ENCODE data around the gene PSAPL1. TPM values are rescaled to one million over a fixed set of nuclear protein-coding genes. Genes with fewer than 3 reads are reported as not detected.

Gene PSAPL1
- total and polyA plus RNA-seq, 4 donors: not detected

GRCh38 chr4:7411896-7412553 is 22.7 kb downstream of the PSAPL1 start:
- no peak overlapping the region for H3K4me3 ChIP-seq (ENCODE audit: low read depth in 1 of 3, low read length in 3 of 3)
- peaks cover 0 to 6% (median 2%) of the 10 kb centered on the region in 4 donors for H3K9me3 ChIP-seq (ENCODE audit: control insufficient read depth in 4 of 4, low read length in 3 of 4)
- TF ChIP-seq, protein P1, sequence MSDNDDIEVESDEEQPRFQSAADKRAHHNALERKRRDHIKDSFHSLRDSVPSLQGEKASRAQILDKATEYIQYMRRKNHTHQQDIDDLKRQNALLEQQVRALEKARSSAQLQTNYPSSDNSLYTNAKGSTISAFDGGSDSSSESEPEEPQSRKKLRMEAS (IDR thresholded peaks at IDR 0.05): no peak
- TF ChIP-seq, protein P2, sequence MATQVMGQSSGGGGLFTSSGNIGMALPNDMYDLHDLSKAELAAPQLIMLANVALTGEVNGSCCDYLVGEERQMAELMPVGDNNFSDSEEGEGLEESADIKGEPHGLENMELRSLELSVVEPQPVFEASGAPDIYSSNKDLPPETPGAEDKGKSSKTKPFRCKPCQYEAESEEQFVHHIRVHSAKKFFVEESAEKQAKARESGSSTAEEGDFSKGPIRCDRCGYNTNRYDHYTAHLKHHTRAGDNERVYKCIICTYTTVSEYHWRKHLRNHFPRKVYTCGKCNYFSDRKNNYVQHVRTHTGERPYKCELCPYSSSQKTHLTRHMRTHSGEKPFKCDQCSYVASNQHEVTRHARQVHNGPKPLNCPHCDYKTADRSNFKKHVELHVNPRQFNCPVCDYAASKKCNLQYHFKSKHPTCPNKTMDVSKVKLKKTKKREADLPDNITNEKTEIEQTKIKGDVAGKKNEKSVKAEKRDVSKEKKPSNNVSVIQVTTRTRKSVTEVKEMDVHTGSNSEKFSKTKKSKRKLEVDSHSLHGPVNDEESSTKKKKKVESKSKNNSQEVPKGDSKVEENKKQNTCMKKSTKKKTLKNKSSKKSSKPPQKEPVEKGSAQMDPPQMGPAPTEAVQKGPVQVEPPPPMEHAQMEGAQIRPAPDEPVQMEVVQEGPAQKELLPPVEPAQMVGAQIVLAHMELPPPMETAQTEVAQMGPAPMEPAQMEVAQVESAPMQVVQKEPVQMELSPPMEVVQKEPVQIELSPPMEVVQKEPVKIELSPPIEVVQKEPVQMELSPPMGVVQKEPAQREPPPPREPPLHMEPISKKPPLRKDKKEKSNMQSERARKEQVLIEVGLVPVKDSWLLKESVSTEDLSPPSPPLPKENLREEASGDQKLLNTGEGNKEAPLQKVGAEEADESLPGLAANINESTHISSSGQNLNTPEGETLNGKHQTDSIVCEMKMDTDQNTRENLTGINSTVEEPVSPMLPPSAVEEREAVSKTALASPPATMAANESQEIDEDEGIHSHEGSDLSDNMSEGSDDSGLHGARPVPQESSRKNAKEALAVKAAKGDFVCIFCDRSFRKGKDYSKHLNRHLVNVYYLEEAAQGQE (IDR thresholded peaks at IDR 0.05): no peak
- no peak for TF ChIP-seq JUND (IDR thresholded peaks at IDR 0.05)
- TF ChIP-seq EGR1 (IDR thresholded peaks at IDR 0.05; ENCODE audit: low read depth in 2 of 2): no peak
- TF ChIP-seq, protein P3, sequence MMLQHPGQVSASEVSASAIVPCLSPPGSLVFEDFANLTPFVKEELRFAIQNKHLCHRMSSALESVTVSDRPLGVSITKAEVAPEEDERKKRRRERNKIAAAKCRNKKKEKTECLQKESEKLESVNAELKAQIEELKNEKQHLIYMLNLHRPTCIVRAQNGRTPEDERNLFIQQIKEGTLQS (IDR thresholded peaks at IDR 0.05): no peak
- no peak for TF ChIP-seq FOXA2 (IDR thresholded peaks at IDR 0.05)
- no peak for TF ChIP-seq HNF4A (conservative IDR thresholded peaks at IDR 0.05)
- TF ChIP-seq NR2F2 (IDR thresholded peaks at IDR 0.05): no peak
- no peaks in the 10 kb centered on the region for H3K27me3 ChIP-seq (ENCODE audit: control insufficient read depth in 4 of 4, insufficient read depth in 4 of 4, low read length in 3 of 4)
- H3K27ac ChIP-seq (ENCODE audit: low read depth in 1 of 2, low read length in 2 of 2): no peak overlapping the region
- no peaks in the 10 kb centered on the region for H3K4me1 ChIP-seq (ENCODE audit: control insufficient read depth in 4 of 4, insufficient read depth in 4 of 4, low read length in 3 of 4)
- 78% methylated on average over 12 of the region's 12 CpGs for WGBS
- no peak overlapping the region for H3K9ac ChIP-seq (ENCODE audit: low read depth in 1 of 2, low read length in 2 of 2)
- no peaks in the 10 kb centered on the region for H3K36me3 ChIP-seq (ENCODE audit: control insufficient read depth in 4 of 4, insufficient read depth in 3 of 4, low read depth in 1 of 4, low read length in 3 of 4)
- no peak for DNase-seq (ENCODE audit: low spot score)

DNA sequence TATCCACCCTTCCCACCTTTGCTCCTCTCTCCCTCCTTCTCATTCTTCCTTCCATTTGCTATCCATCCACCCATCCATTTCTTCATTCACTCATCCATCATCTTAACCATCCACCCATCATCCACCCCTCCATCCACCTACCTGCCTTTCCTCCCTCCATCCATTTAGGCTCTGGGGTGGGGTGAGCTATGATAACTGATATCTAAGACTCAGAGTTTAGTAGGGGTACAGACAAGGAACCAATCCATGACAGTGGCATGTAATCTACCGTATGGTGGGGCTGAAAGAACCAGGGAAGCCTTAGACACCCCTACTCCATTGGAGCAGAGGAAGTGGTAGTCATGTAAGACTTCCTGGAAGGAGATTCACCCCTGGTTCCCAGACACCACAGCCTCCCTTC is 23.2 kb downstream of the PSAPL1 start:
- 88% methylated on average over 1 of the region's 1 CpG for WGBS
- peaks cover 0 to 6% (median 2%) of the 10 kb centered on the region in 4 donors for H3K9me3 ChIP-seq (ENCODE audit: control insufficient read depth in 4 of 4, low read length in 3 of 4)
- no peaks in the 10 kb centered on the region for H3K4me1 ChIP-seq (ENCODE audit: control insufficient read depth in 4 of 4, insufficient read depth in 4 of 4, low read length in 3 of 4)
- TF ChIP-seq, protein P1 (IDR thresholded peaks at IDR 0.05): no peak
- no peak for TF ChIP-seq YY1 (IDR thresholded peaks at IDR 0.05)
- no peak for TF ChIP-seq HNF4G (IDR thresholded peaks at IDR 0.05)
- no peak for TF ChIP-seq JUND (IDR thresholded peaks at IDR 0.05)
- no peak overlapping the region for H3K9ac ChIP-seq (ENCODE audit: low read depth in 1 of 2, low read length in 2 of 2)
- H3K4me3 ChIP-seq (ENCODE audit: low read depth in 1 of 3, low read length in 3 of 3): no peak overlapping the region
- DNase-seq (ENCODE audit: low spot score): no peak
- H3K27me3 ChIP-seq (ENCODE audit: control insufficient read depth in 4 of 4, insufficient read depth in 4 of 4, low read length in 3 of 4): no peaks in the 10 kb centered on the region
- no peaks in the 10 kb centered on the region for H3K36me3 ChIP-seq (ENCODE audit: control insufficient read depth in 4 of 4, insufficient read depth in 3 of 4, low read depth in 1 of 4, low read length in 3 of 4)
- H3K27ac ChIP-seq (ENCODE audit: low read depth in 1 of 2, low read length in 2 of 2): no peak overlapping the region

DNA sequence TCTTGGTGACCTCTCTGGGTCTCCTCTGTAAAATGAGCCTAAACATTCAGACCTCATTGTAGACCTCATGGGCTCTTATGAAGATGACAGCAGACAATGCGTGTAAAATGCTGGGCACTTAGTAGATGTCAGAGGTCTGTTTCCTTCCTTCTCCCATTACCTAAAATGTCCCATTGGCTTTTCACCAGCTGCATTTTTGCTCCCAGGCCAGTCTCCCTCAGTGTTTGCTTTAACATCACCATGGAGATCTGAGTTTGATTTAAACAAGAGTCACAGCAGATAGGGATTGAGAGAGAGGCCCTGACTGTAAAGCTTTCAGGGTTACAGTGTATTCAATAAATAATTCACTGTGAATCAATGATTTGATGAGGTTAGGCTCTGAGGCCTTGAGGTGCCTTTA is 24.3 kb downstream of the PSAPL1 start:
- DNase-seq (ENCODE audit: low spot score): no peak
- no peak overlapping the region for H3K27ac ChIP-seq (ENCODE audit: low read depth in 1 of 2, low read length in 2 of 2)

More for the DNA sequence above, 24.3 kb downstream of the PSAPL1 start:
- TF ChIP-seq, protein P3 (IDR thresholded peaks at IDR 0.05): no peak
- TF ChIP-seq, protein P1 (IDR thresholded peaks at IDR 0.05): no peak
- TF ChIP-seq RAD21 (IDR thresholded peaks at IDR 0.05) (no peak), EGR1 (IDR thresholded peaks at IDR 0.05; ENCODE audit: low read depth in 2 of 2) (no peak)
- H3K27me3 ChIP-seq (ENCODE audit: control insufficient read depth in 4 of 4, insufficient read depth in 4 of 4, low read length in 3 of 4): no peaks in the 10 kb centered on the region
- H3K4me3 ChIP-seq (ENCODE audit: low read depth in 1 of 3, low read length in 3 of 3): no peak overlapping the region
- WGBS: 92% methylated on average over 1 of the region's 1 CpG
- H3K4me1 ChIP-seq (ENCODE audit: control insufficient read depth in 4 of 4, insufficient read depth in 4 of 4, low read length in 3 of 4): no peaks in the 10 kb centered on the region
- H3K36me3 ChIP-seq (ENCODE audit: control insufficient read depth in 4 of 4, insufficient read depth in 3 of 4, low read depth in 1 of 4, low read length in 3 of 4): no peaks in the 10 kb centered on the region
- peaks cover 0 to 6% (median 2%) of the 10 kb centered on the region in 4 donors for H3K9me3 ChIP-seq (ENCODE audit: control insufficient read depth in 4 of 4, low read length in 3 of 4)
- no peak overlapping the region for H3K9ac ChIP-seq (ENCODE audit: low read depth in 1 of 2, low read length in 2 of 2)

Data from liver (tissue), 9 donors.